ENCODE measurements around the gene PHEX. TPM values are rescaled to one million over a fixed set of nuclear protein-coding genes. Genes with fewer than 3 reads are reported as not detected.

PHEX gene
- polyA plus RNA-seq, 3 donors = 0.03 TPM; not detected in 2

DNA sequence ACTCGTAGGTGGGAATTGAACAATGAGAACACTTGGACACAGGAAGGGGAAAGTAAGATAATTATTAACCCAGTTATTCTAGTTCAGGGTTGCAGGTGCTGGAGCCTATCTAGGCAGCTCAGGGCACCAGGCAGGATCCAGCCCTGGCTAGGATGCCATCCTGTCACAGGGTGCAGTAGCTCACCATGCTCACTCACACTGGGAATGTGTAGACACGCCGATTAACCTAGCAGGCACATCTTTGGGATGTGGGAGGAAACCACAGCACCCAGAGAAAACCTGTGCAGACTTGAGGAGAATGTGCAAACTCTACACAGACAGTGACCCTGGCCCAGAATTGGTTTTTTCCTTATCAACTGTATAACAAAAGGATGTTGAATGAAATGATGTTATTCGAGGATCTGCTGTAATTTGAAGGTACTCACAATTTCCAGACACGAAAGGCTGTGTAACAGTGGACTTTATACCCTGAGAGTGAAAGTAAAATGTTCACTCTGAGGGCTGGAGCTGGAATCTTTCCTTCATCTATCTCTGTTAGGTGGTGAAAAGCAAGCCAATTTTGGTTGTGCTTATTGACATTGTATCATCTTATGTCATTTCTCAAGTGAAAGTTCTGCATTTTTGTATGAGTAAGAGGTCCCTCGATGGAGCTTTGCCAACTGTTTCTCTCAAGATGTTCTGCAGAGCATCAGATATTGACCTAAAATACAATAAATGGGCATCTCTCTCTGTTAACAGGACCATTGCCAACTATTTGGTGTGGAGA is 78.8 kb downstream of the PHEX start:
- Mint-ChIP-seq H3K4me1 (no peaks in the 10 kb centered on the region), H3K4me3 (no peak overlapping the region), H3K27me3 (ENCODE audit: low read depth in 3 of 3) (peaks cover 0 to 5% (median 4%) of the 10 kb centered on the region in 3 donors), H3K36me3 (no peaks in the 10 kb centered on the region), H3K27ac (no peak overlapping the region), H3K9me3 (peaks cover 0 to 5% (median 0%) of the 10 kb centered on the region in 7 donors)
- intact Hi-C loops (cut with micrococcal nuclease) = no loop called here
- H3K79me2 ChIP-seq (ENCODE audit: insufficient read depth, low read length) = no peaks in the 10 kb centered on the region
- H3K4me2 ChIP-seq (replicated peaks; ENCODE audit: extremely low read depth, low read length, poor library complexity, severe bottlenecking) = no peak overlapping the region
- no peaks in the 10 kb centered on the region for H4K20me1 ChIP-seq (ENCODE audit: insufficient read depth, low read length)
- H3K9me3 ChIP-seq (replicated peaks in 1 of 2; ENCODE audit: control insufficient read depth in 1 of 2, insufficient read depth in 1 of 2, low read length in 2 of 2) = no peaks in the 10 kb centered on the region
- H3K4me3 ChIP-seq (replicated peaks in 1 of 3; ENCODE audit: low read depth in 2 of 3, low read length in 3 of 3) = no peak overlapping the region
- no CpG with 5 or more reads among the region's 6 CpGs for WGBS (ENCODE audit: insufficient coverage)
- no peak overlapping the region for H3K27ac ChIP-seq (ENCODE audit: low read depth in 1 of 2, low read length in 2 of 2)
- H3K9ac ChIP-seq (ENCODE audit: insufficient read depth, low read length, poor library complexity, severe bottlenecking) = no peak overlapping the region
- H2AFZ ChIP-seq (ENCODE audit: insufficient read depth, low read depth, low read length, poor library complexity, severe bottlenecking) = no peak overlapping the region
- no peaks in the 10 kb centered on the region for H3K27me3 ChIP-seq (ENCODE audit: control insufficient read depth in 2 of 2, insufficient read depth in 2 of 2, low read length in 2 of 2)
- H3K4me1 ChIP-seq (ENCODE audit: control insufficient read depth in 1 of 2, insufficient read depth in 2 of 2, low read length in 2 of 2) = no peaks in the 10 kb centered on the region
- no peaks in the 10 kb centered on the region for H3K36me3 ChIP-seq (replicated peaks in 1 of 2; ENCODE audit: control insufficient read depth in 1 of 2, insufficient read depth in 2 of 2, low read length in 2 of 2)
- DNase-seq = no peak
- no peak for TF ChIP-seq CTCF (IDR thresholded peaks at IDR 0.05)

DNA sequence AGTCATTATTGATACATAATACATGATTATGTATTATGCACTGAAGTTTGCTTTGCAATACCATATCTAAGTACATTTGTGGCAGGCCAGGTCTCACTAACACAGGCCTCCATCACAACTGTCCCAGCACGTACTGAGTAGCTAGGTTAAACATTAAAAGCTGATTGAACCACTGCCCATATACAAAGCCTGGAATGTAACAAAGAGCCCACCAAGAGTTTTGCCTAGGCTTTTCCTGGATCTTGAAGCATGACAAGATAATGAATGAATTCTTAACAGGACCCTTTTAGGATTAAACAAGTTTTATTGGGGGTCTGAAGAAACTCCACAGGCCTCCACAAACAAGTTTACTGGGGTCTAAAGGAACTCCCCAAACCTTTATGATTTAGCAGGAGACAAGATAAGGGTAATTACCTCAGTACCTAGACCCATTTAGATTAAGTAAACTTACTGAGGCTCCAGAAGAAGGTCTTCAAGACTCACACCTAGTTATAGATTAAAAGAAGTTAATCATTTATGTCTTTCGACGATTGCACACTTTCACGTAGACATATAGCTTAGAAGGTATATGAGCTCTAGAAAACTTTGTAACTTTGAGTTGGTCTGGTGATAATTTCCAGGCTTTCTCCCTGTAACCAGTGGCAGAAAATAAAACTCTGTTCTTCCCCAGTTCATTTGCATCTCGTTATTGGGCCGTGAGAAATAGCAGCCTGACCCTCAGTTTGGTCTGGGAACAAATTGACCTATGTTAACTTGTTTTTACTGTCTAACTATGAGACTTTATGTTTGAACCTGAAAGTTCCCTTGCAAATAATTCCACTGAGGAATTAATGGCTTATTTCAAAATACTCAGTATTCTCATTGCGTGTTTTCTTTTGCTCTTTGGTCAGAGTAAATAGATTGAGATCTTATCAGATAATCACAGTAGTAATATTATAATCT is 84.8 kb downstream of the PHEX start:
- WGBS (ENCODE audit: insufficient coverage) = no CpG with 5 or more reads among the region's 7 CpGs
- H3K4me1 Mint-ChIP-seq = no peaks in the 10 kb centered on the region
- Histone ChIP-seq H3K36me3 (replicated peaks in 1 of 2; ENCODE audit: control insufficient read depth in 1 of 2, insufficient read depth in 2 of 2, low read length in 2 of 2) (no peaks in the 10 kb centered on the region), H3K79me2 (ENCODE audit: insufficient read depth, low read length) (no peaks in the 10 kb centered on the region), H3K9me3 (replicated peaks in 1 of 2; ENCODE audit: control insufficient read depth in 1 of 2, insufficient read depth in 1 of 2, low read length in 2 of 2) (no peaks in the 10 kb centered on the region), H3K27me3 (ENCODE audit: control insufficient read depth in 2 of 2, insufficient read depth in 2 of 2, low read length in 2 of 2) (peaks cover 0 to 2% of the 10 kb centered on the region in 2 donors), H3K4me2 (replicated peaks; ENCODE audit: extremely low read depth, low read length, poor library complexity, severe bottlenecking) (no peak overlapping the region), H3K9ac (ENCODE audit: insufficient read depth, low read length, poor library complexity, severe bottlenecking) (no peak overlapping the region), H3K4me1 (ENCODE audit: control insufficient read depth in 1 of 2, insufficient read depth in 2 of 2, low read length in 2 of 2) (no peaks in the 10 kb centered on the region), H4K20me1 (ENCODE audit: insufficient read depth, low read length) (no peaks in the 10 kb centered on the region), H2AFZ (ENCODE audit: insufficient read depth, low read depth, low read length, poor library complexity, severe bottlenecking) (no peak overlapping the region), H3K4me3 (replicated peaks in 1 of 3; ENCODE audit: low read depth in 2 of 3, low read length in 3 of 3) (no peak overlapping the region), H3K27ac (ENCODE audit: low read depth in 1 of 2, low read length in 2 of 2) (no peak overlapping the region)
- TF ChIP-seq CTCF (IDR thresholded peaks at IDR 0.05) = no peak
- H3K9me3 Mint-ChIP-seq = peaks cover 0 to 3% (median 0%) of the 10 kb centered on the region in 7 donors
- no peak overlapping the region for H3K27ac Mint-ChIP-seq
- no peaks in the 10 kb centered on the region for H3K36me3 Mint-ChIP-seq
- H3K4me3 Mint-ChIP-seq = no peak overlapping the region
- DNase-seq = no peak
- intact Hi-C loops (cut with micrococcal nuclease) = no loop called here
- H3K27me3 Mint-ChIP-seq (ENCODE audit: low read depth in 3 of 3) = peaks cover 0 to 5% (median 3%) of the 10 kb centered on the region in 3 donors
